ENCODE data around the gene ADAM12.

DNA sequence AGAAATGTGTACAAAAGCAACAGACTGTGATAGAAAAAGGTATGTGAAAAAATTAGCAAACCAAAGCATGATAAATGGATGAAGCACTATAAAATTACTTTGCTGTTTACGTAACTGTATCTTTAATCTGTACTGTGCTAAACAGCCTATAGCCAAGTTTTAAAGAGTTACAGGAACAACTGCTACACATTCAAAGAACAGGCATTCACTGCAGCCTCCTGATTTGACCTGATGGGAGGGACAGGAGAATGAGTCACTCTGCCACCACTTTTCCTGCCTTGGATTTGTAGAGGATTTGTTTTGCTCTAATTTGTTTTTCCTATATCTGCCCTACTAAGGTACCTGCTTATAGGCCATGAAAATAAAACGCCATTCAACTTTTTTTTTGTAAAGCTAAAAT lies 375.8 kb downstream of the ADAM12 start:
- TF ChIP-seq, protein P1, sequence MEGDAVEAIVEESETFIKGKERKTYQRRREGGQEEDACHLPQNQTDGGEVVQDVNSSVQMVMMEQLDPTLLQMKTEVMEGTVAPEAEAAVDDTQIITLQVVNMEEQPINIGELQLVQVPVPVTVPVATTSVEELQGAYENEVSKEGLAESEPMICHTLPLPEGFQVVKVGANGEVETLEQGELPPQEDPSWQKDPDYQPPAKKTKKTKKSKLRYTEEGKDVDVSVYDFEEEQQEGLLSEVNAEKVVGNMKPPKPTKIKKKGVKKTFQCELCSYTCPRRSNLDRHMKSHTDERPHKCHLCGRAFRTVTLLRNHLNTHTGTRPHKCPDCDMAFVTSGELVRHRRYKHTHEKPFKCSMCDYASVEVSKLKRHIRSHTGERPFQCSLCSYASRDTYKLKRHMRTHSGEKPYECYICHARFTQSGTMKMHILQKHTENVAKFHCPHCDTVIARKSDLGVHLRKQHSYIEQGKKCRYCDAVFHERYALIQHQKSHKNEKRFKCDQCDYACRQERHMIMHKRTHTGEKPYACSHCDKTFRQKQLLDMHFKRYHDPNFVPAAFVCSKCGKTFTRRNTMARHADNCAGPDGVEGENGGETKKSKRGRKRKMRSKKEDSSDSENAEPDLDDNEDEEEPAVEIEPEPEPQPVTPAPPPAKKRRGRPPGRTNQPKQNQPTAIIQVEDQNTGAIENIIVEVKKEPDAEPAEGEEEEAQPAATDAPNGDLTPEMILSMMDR (IDR thresholded peaks at IDR 0.05) = no peak
- TF ChIP-seq POLR2A (IDR thresholded peaks at IDR 0.05) (no peak), EP300 (IDR thresholded peaks at IDR 0.05) (no peak)
